Measurements from ENCODE around the gene NTN4.
"Not testable (repeated sequence)": the region's sequence is repeated elsewhere in the genome, so short reads cannot be mapped to it uniquely, and the experiment has no call there.

NTN4 gene

DNA sequence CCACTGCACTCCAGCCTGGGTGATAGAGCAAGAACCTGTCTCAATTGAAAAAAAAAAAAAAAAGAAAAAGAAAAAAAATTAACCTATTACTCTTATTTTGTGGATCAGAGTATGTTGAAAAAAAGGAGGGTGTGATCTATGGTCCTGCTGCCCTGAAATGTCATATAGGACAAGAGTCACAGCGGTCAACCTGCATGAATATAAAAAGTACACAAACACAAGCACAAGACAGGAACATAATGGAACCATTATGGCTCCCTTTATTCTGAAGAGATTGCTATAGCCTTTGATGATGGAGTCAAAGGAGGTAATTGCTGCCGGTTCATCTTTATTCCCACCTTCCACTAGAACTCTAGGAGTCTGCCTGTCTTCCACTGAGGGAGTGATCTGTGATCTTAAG is 96.9 kb downstream of the NTN4 start:
- Histone ChIP-seq H3K27ac (ENCODE audit: insufficient read depth, low read depth, low read length, poor library complexity, severe bottlenecking) (no peak overlapping the region), H3K27me3 (ENCODE audit: control insufficient read depth, insufficient read depth, low read length, poor library complexity, severe bottlenecking) (no peaks in the 10 kb centered on the region), H3K4me3 (ENCODE audit: insufficient read depth, low read depth, low read length) (no peak overlapping the region), H3K36me3 (ENCODE audit: control insufficient read depth, insufficient read depth, low read length) (no peaks in the 10 kb centered on the region), H3K9me3 (ENCODE audit: control insufficient read depth, low read length) (no peaks in the 10 kb centered on the region), H3K4me1 (ENCODE audit: control insufficient read depth, insufficient read depth, low read length) (no peaks in the 10 kb centered on the region)
- WGBS, 2 experiments: 79 to 89% methylated on average over 2 of the region's 2 CpGs

DNA sequence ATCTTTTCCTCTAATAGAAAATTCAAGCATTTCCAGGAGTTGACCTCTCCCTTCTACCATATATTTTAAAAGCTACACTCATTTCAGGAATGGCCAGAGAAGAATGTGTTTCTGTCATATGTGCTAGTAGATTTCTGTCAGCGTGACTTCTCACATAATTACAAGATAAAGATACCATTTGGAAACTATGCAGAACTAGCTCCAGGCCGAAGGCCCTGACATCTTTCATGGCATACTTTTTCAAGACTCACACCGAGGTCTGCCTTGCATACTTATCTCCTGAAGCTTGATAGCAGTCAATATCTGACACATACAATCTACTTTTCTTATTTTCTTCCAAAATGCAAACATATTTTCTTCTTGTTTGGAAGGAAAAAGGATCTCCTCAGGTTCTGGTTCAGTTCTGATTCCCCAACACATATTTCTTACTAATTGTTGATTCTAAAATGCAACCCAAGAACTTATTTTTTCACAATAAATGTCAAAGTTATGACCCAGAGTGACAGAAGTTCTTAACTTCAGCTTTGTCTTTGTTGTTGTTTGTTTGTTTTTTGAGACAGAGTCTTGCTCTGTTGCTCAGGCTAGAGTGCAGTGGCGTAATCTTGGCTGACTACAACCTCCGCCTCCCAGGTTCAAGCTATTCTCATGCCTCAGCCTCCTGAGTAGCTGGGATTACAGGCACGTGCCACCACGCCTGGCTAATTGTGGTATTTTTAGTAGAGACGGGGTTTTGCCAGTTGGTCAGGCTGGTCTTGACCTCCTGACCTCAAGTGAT is 99.5 kb downstream of the NTN4 start:
- Histone ChIP-seq H3K4me3 (ENCODE audit: insufficient read depth, low read depth, low read length) (no peak overlapping the region), H3K27me3 (ENCODE audit: control insufficient read depth, insufficient read depth, low read length, poor library complexity, severe bottlenecking) (no peaks in the 10 kb centered on the region), H3K4me1 (ENCODE audit: control insufficient read depth, insufficient read depth, low read length) (no peaks in the 10 kb centered on the region), H3K9me3 (ENCODE audit: control insufficient read depth, low read length) (no peaks in the 10 kb centered on the region), H3K36me3 (ENCODE audit: control insufficient read depth, insufficient read depth, low read length) (no peaks in the 10 kb centered on the region), H3K27ac (ENCODE audit: insufficient read depth, low read depth, low read length, poor library complexity, severe bottlenecking) (no peak overlapping the region)
- WGBS, 2 experiments: 89 to 91% methylated on average over 8 of the region's 8 CpGs

DNA sequence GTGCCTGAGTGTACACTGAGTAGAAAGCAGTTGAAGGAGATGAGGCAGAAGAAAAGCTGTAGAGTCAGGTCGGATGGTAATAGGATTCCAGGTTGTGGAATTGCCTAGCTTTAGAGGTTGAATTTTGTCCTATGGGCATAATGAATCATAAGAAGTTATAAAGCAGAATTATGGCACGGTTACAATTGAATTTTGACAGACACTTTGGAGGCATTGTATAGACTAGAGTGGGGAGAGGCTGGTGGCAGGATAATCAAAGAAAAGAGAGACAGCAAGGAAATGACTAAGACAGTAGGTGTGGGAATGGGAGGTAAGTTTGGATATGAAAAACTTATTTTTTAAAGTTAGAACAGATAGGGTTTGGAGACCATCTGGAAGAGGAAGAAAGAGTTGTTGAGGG is 102.6 kb downstream of the NTN4 start:
- no peaks in the 10 kb centered on the region for H3K9me3 ChIP-seq (ENCODE audit: control insufficient read depth, low read length)
- H3K4me1 ChIP-seq (ENCODE audit: control insufficient read depth, insufficient read depth, low read length): no peaks in the 10 kb centered on the region
- H3K27me3 ChIP-seq (ENCODE audit: control insufficient read depth, insufficient read depth, low read length, poor library complexity, severe bottlenecking): no peaks in the 10 kb centered on the region
- no peak overlapping the region for H3K4me3 ChIP-seq (ENCODE audit: insufficient read depth, low read depth, low read length)
- 93 to 96% methylated on average over 2 of the region's 2 CpGs for WGBS, 2 experiments
- H3K27ac ChIP-seq (ENCODE audit: insufficient read depth, low read depth, low read length, poor library complexity, severe bottlenecking): no peak overlapping the region
- H3K36me3 ChIP-seq (ENCODE audit: control insufficient read depth, insufficient read depth, low read length): no peaks in the 10 kb centered on the region

DNA sequence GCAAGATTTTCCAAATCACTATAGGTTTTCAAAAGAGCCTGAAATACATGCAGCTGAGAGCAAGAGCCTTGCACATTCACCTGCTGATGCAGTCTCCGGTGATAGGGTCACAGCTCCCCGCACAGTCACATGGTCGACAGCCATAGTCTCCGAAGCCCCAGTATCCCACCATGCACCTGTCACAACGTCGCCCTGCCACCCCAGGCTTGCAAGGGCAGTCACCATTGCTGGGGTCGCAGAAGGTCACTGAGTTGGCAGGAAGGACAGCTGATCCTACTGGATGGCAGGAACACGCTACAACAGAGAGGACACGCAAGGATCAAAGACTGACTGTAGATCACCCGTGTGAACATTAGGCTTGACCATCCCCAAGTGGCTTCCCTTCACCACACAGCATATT is 107.1 kb downstream of the NTN4 start:
- 93 to 94% methylated on average over 10 of the region's 10 CpGs for WGBS, 2 experiments
- H3K4me3 ChIP-seq (ENCODE audit: insufficient read depth, low read depth, low read length): no peak overlapping the region
- H3K9me3 ChIP-seq (ENCODE audit: control insufficient read depth, low read length): no peaks in the 10 kb centered on the region
- no peak overlapping the region for H3K27ac ChIP-seq (ENCODE audit: insufficient read depth, low read depth, low read length, poor library complexity, severe bottlenecking)
- H3K36me3 ChIP-seq (ENCODE audit: control insufficient read depth, insufficient read depth, low read length): no peaks in the 10 kb centered on the region
- H3K4me1 ChIP-seq (ENCODE audit: control insufficient read depth, insufficient read depth, low read length): no peaks in the 10 kb centered on the region
- H3K27me3 ChIP-seq (ENCODE audit: control insufficient read depth, insufficient read depth, low read length, poor library complexity, severe bottlenecking): no peaks in the 10 kb centered on the region

DNA sequence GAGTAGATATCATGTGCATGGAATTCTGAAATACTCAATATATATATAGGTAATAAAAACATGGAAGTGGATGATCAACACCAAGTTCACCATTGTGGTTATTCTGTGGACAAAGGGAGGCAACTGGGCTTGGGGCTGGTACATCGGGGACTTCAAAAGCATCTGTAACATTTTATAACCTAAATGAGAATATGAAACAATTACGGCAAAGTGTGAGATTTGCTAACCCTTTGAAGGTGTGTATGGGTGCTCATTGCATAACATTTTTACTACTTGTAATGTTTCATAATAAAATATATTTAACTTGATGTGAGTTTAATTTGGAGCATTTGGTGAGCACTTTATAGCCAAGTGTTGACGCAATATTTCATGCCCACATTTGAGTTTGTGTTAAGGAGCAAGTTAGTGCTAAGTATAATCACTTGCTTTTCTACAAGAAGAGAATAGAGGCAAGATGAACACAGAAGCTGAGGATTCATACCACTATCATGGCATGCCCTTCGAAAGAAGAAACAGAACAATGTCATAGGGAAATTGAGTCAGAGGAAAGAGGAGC is 109.3 kb downstream of the NTN4 start:
- Histone ChIP-seq H3K4me3 (ENCODE audit: insufficient read depth, low read depth, low read length) (no peak overlapping the region), H3K4me1 (ENCODE audit: control insufficient read depth, insufficient read depth, low read length) (no peaks in the 10 kb centered on the region), H3K27ac (ENCODE audit: insufficient read depth, low read depth, low read length, poor library complexity, severe bottlenecking) (no peak overlapping the region), H3K36me3 (ENCODE audit: control insufficient read depth, insufficient read depth, low read length) (no peaks in the 10 kb centered on the region), H3K9me3 (ENCODE audit: control insufficient read depth, low read length) (no peaks in the 10 kb centered on the region), H3K27me3 (ENCODE audit: control insufficient read depth, insufficient read depth, low read length, poor library complexity, severe bottlenecking) (no peaks in the 10 kb centered on the region)
- 95 to 97% methylated on average over 3 to 4 of the region's 4 CpGs for WGBS, 2 experiments

DNA sequence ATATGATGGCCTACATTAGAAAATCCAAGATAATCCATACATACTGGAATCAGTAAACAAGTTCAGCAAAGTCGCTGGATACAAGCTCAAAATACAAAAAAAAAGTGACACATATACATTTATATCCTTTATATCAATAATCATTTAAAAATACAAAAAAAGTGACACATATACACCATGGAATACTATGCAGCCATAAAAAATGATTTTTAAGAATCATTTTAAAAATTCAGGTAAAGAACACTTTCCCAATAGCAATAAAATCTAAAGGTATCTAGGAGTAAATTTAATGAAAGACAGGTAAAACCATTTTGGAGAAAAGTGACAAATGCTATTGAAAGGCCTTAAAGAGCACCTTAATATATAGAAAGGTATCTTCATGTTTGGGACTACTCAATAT is 111.9 kb downstream of the NTN4 start:
- Histone ChIP-seq H3K4me3 (ENCODE audit: insufficient read depth, low read depth, low read length) (no peak overlapping the region), H3K4me1 (ENCODE audit: control insufficient read depth, insufficient read depth, low read length) (no peaks in the 10 kb centered on the region), H3K27ac (ENCODE audit: insufficient read depth, low read depth, low read length, poor library complexity, severe bottlenecking) (no peak overlapping the region), H3K36me3 (ENCODE audit: control insufficient read depth, insufficient read depth, low read length) (no peaks in the 10 kb centered on the region), H3K27me3 (ENCODE audit: control insufficient read depth, insufficient read depth, low read length, poor library complexity, severe bottlenecking) (no peaks in the 10 kb centered on the region), H3K9me3 (ENCODE audit: control insufficient read depth, low read length) (no peaks in the 10 kb centered on the region)
- WGBS, 2 experiments: 93 to 100% methylated on average over 1 of the region's 1 CpG

DNA sequence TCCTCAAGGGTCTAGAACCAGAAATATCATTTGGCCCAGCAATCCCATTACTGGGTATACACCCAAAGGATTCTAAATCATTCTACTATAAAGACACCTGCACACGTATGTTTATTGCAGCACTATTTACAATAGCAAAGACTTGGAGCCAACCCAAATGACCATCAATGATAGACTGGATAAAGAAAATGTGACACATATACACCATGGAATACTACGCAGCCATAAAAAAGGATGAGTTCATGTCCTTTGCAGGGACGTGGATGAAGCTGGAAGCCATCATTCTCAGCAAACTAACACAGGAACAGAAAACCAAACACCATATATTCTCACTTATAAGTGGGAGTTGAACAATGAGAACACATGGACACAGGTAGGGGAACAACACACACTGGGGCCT is 112.8 kb downstream of the NTN4 start:
- H3K4me3 ChIP-seq (ENCODE audit: insufficient read depth, low read depth, low read length); H3K27ac ChIP-seq (ENCODE audit: insufficient read depth, low read depth, low read length, poor library complexity, severe bottlenecking); H3K36me3 ChIP-seq (ENCODE audit: control insufficient read depth, insufficient read depth, low read length); H3K9me3 ChIP-seq (ENCODE audit: control insufficient read depth, low read length); H3K27me3 ChIP-seq (ENCODE audit: control insufficient read depth, insufficient read depth, low read length, poor library complexity, severe bottlenecking); H3K4me1 ChIP-seq (ENCODE audit: control insufficient read depth, insufficient read depth, low read length): not testable (repeated sequence)
- 81 to 100% methylated on average over 1 of the region's 3 CpGs for WGBS, 2 experiments

DNA sequence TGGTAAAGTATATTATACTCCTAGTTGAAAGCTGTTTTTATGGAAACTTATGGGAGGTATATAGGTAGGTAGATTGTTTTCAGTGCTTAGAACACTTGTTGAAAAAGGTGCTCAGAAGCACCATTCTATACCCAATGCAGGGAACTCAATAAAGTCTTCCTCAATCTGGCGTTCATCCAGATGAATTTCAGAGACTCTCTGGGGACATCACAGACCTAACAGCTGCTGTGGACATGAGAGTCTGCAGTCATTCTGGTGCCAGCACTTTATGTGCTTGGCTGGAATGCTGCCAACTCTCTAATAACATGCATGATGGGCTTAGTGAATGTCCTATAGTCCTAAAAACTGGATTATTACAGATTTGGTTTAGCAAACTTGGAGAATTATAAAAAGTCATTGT is 115.9 kb downstream of the NTN4 start:
- WGBS, 2 experiments: 90 to 100% methylated on average over 1 of the region's 1 CpG
- H3K4me1 ChIP-seq (ENCODE audit: control insufficient read depth, insufficient read depth, low read length): no peaks in the 10 kb centered on the region
- H3K36me3 ChIP-seq (ENCODE audit: control insufficient read depth, insufficient read depth, low read length): no peaks in the 10 kb centered on the region
- H3K4me3 ChIP-seq (ENCODE audit: insufficient read depth, low read depth, low read length): no peak overlapping the region
- H3K27me3 ChIP-seq (ENCODE audit: control insufficient read depth, insufficient read depth, low read length, poor library complexity, severe bottlenecking): no peaks in the 10 kb centered on the region
- no peak overlapping the region for H3K27ac ChIP-seq (ENCODE audit: insufficient read depth, low read depth, low read length, poor library complexity, severe bottlenecking)
- H3K9me3 ChIP-seq (ENCODE audit: control insufficient read depth, low read length): no peaks in the 10 kb centered on the region

DNA sequence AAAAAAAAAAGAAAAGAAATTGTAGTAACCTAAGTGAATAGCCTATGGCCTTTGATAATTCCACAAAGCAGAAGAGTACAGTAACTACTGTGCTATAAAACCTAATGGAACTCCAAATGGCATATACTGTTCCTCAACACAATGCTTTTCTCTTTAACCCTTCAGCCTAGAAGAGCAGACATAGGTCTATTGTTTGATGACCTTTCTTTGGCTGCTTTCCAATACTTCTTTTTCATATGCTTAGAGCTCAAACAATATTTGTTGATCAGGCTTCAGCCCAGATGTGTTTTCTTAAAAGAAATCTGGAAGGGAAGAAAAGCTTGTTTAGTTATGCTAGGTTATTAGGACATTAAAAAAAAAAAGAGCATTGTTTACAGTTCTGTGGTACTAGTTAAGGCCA is 116.4 kb downstream of the NTN4 start:
- Histone ChIP-seq H3K4me1 (ENCODE audit: control insufficient read depth, insufficient read depth, low read length) (no peaks in the 10 kb centered on the region), H3K4me3 (ENCODE audit: insufficient read depth, low read depth, low read length) (no peak overlapping the region), H3K9me3 (ENCODE audit: control insufficient read depth, low read length) (no peaks in the 10 kb centered on the region), H3K27me3 (ENCODE audit: control insufficient read depth, insufficient read depth, low read length, poor library complexity, severe bottlenecking) (no peaks in the 10 kb centered on the region), H3K27ac (ENCODE audit: insufficient read depth, low read depth, low read length, poor library complexity, severe bottlenecking) (no peak overlapping the region), H3K36me3 (ENCODE audit: control insufficient read depth, insufficient read depth, low read length) (no peaks in the 10 kb centered on the region)

DNA sequence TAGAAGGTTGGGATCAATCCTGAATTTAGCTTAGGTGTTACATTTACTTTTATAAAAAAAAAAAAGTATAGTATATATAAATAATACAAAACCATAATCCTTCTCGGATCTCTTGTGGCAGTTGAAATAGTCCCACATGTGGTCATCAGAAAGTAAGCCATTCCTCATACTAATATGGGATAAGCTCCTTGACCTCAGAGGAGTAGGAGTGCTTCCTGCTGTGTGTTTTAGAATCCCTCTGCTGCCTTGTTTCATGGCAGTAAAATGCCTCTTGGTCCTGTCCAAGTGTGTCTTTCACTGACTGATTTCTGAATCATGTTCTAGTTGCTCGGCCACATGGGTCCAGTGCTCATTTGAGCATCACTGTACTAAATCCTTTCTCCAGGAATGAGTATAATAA is 117.0 kb downstream of the NTN4 start:
- no peaks in the 10 kb centered on the region for H3K9me3 ChIP-seq (ENCODE audit: control insufficient read depth, low read length)
- H3K27me3 ChIP-seq (ENCODE audit: control insufficient read depth, insufficient read depth, low read length, poor library complexity, severe bottlenecking): no peaks in the 10 kb centered on the region
- H3K4me3 ChIP-seq (ENCODE audit: insufficient read depth, low read depth, low read length): no peak overlapping the region
- 88 to 100% methylated on average over 1 to 2 of the region's 2 CpGs for WGBS, 2 experiments
- no peaks in the 10 kb centered on the region for H3K36me3 ChIP-seq (ENCODE audit: control insufficient read depth, insufficient read depth, low read length)
- no peak overlapping the region for H3K27ac ChIP-seq (ENCODE audit: insufficient read depth, low read depth, low read length, poor library complexity, severe bottlenecking)
- no peaks in the 10 kb centered on the region for H3K4me1 ChIP-seq (ENCODE audit: control insufficient read depth, insufficient read depth, low read length)
